OCI-LY7 (cell line): ENCODE measurements around the gene PAK6. TPM values are rescaled to one million over a fixed set of nuclear protein-coding genes. Genes with fewer than 3 reads are reported as not detected.

Source experiments
- BruUV-seq: library from RNA; stranded (reverse); fragments of 400-500 nt; replicated peaks from 2 replicates; lab custom pipeline; 2021; lab: Mats Ljungman, UMichigan
- CTCF ChIA-PET: fragments of 300-600 bp; sonication (Branson Sonifier 250); formaldehyde crosslinking; loops from one replicate; lab custom pipeline; 2022; ENCODE audit warnings: antibody characterized with exemption; ENCODE audit not compliant: unreplicated experiment; lab: Charles Lee
- POLR2A ChIA-PET: fragments of 300-600 bp; sonication (Branson Sonifier 250); formaldehyde crosslinking; loops from one replicate; lab custom pipeline; 2022; ENCODE audit warnings: antibody characterized with exemption; lab: Charles Lee
- DNase-seq: peaks from one replicate; pipeline ENCODE4 v3.0.0-alpha.2; 2015; ENCODE audit warnings: low spot score
- H2AFZ ChIP-seq: fragments of 200-600 bp; sonication (generic), shearing (Covaris generic); 2 replicates; pipeline ENCODE4 v1.6.1; 2014; ENCODE audit warnings: mild to moderate bottlenecking, antibody characterized with exemption, low read length, moderate library complexity
- H3K27ac ChIP-seq: fragments of 200-600 bp; sonication (generic); 2 replicates; pipeline ENCODE4 v1.5.1; 2014; ENCODE audit warnings: mixed run types, low read depth, mild to moderate bottlenecking, moderate library complexity, low read length, inconsistent platforms; ENCODE audit not compliant: poor library complexity, severe bottlenecking
- H3K36me3 ChIP-seq: fragments of 200-600 bp; sonication (generic); 2 replicates; pipeline ENCODE4 v1.6.1; 2014; ENCODE audit warnings: mild to moderate bottlenecking, antibody characterized with exemption, low read length, moderate library complexity, mixed read lengths; ENCODE audit not compliant: insufficient read depth
- H3K4me1 ChIP-seq: fragments of 200-600 bp; sonication (generic); 2 replicates; pipeline ENCODE4 v1.5.1; 2014; ENCODE audit warnings: mild to moderate bottlenecking, low read length; ENCODE audit not compliant: insufficient read depth, poor library complexity, severe bottlenecking
- H3K4me2 ChIP-seq: fragments of 200-600 bp; sonication (generic); 2 replicates; pipeline ENCODE4 v1.6.1; 2014; ENCODE audit warnings: mild to moderate bottlenecking, low read length
- H3K4me3 ChIP-seq: fragments of 200-600 bp; sonication (generic); 2 replicates; pipeline ENCODE4 v1.5.1; 2014; ENCODE audit warnings: mild to moderate bottlenecking, low read depth, low read length; ENCODE audit not compliant: poor library complexity, severe bottlenecking
- H3K79me2 ChIP-seq: fragments of 200-600 bp; sonication (generic); 2 replicates; pipeline ENCODE4 v1.6.1; 2016; ENCODE audit warnings: low read depth, mild to moderate bottlenecking, low read length, moderate library complexity, mixed read lengths; ENCODE audit not compliant: insufficient read depth
- H3K9me2 ChIP-seq: fragments of 200-600 bp; sonication (generic); 2 replicates; pipeline ENCODE4 v1.6.1; 2016; ENCODE audit warnings: mild to moderate bottlenecking, low read length, mixed read lengths; ENCODE audit not compliant: insufficient read depth
- H3K9me3 ChIP-seq: fragments of 200-600 bp; sonication (generic); 2 replicates; pipeline ENCODE4 v1.6.1; 2014; ENCODE audit warnings: mild to moderate bottlenecking, mixed run types, low read length, mixed read lengths
- H4K20me1 ChIP-seq: fragments of 200-600 bp; sonication (generic); 2 replicates; pipeline ENCODE4 v1.6.1; 2014; ENCODE audit warnings: mild to moderate bottlenecking, antibody characterized with exemption, low read length, moderate library complexity, mixed read lengths; ENCODE audit not compliant: insufficient read depth
- CTCF ChIP-seq: fragments of 200-600 bp; sonication (generic); conservative IDR thresholded peaks from 2 replicates; pipeline ENCODE4 v1.5.1; 2014; ENCODE audit warnings: mild to moderate bottlenecking, antibody characterized with exemption, low read length, moderate library complexity, mixed read lengths
- EZH2phosphoT487 ChIP-seq: fragments of 200-600 bp; sonication (generic); IDR thresholded peaks from 2 replicates; pipeline ENCODE4 v1.6.1; 2018; ENCODE audit warnings: low read depth, borderline replicate concordance, mild to moderate bottlenecking, mixed run types, antibody characterized with exemption, low read length, moderate library complexity, mixed read lengths
- intact Hi-C: fragments of 100-400 bp; cut with micrococcal nuclease; formaldehyde crosslinking; loops from one replicate; pipeline ENCODE4 v1.10.0; 2022; ENCODE audit not compliant: unreplicated experiment
- total RNA-seq, 2 experiments: library from RNA; depleted of rRNA in 1 of 2; stranded (reverse); fragments of >200 nt in 1 of 2; shearing (Covaris generic) in 1 of 2; gene quantifications; 2 replicates each; pipeline ENCODE4 v1.2.3, GENCODE V29; 2014 to 2022

Gene PAK6
- total RNA-seq, 2 experiments from 2014 or later = 0.03 TPM; not detected in 1

GRCh38 chr15:40275523-40275922 is 36.7 kb downstream of the PAK6 start:
- H3K4me3 ChIP-seq = no peak overlapping the region
- peaks cover 13% of the 10 kb centered on the region for H3K4me1 ChIP-seq
- BruUV-seq = no TSS peak
- no peaks in the 10 kb centered on the region for H3K79me2 ChIP-seq
- no peaks in the 10 kb centered on the region for H4K20me1 ChIP-seq
- ChIA-PET CTCF (no interaction called here), POLR2A (no interaction called here)
- H2AFZ ChIP-seq = no peak overlapping the region
- H3K27ac ChIP-seq = no peak overlapping the region
- no peaks in the 10 kb centered on the region for H3K9me2 ChIP-seq
- no peak for DNase-seq
- no peak overlapping the region for H3K4me2 ChIP-seq
- no peaks in the 10 kb centered on the region; the same call in 1 of the 2 replicates for H3K36me3 ChIP-seq
- no peaks in the 10 kb centered on the region for H3K9me3 ChIP-seq
- TF ChIP-seq CTCF (no peak), EZH2phosphoT487 (no peak)
- intact Hi-C loops = no loop called here

- no TSS peak for BruUV-seq
Observed at GRCh38 chr15:40275954-40276353, 37.1 kb downstream of the PAK6 start.

More at GRCh38 chr15:40275954-40276353, 37.1 kb downstream of the PAK6 start:
- intact Hi-C loops = no loop called here
- no peak for TF ChIP-seq EZH2phosphoT487
- TF ChIP-seq CTCF = no peak
- peaks cover 13% of the 10 kb centered on the region for H3K4me1 ChIP-seq
- H3K79me2 ChIP-seq = no peaks in the 10 kb centered on the region
- H3K36me3 ChIP-seq = no peaks in the 10 kb centered on the region; the same call in 1 of the 2 replicates
- no peak overlapping the region for H3K27ac ChIP-seq
- ChIA-PET POLR2A (no interaction called here), CTCF (no interaction called here)
- H3K9me3 ChIP-seq = no peaks in the 10 kb centered on the region
- no peak overlapping the region for H3K4me2 ChIP-seq
- no peak overlapping the region for H2AFZ ChIP-seq
- no peaks in the 10 kb centered on the region for H4K20me1 ChIP-seq
- H3K9me2 ChIP-seq = no peaks in the 10 kb centered on the region
- no peak for DNase-seq
- H3K4me3 ChIP-seq = no peak overlapping the region
